A549 (cell line): ENCODE measurements around the gene LSM7.

Experiments
- BHLHE40 ChIP-seq: IDR thresholded peaks from 2 replicates; pipeline ENCODE4 v1.6.1; 2012; ENCODE audit warnings: low read depth, low read length, inconsistent platforms
- JUN ChIP-seq, 2 experiments: fragments of >200 bp; sonication (Bioruptor Twin); formaldehyde crosslinking; IDR thresholded peaks; 2 replicates in 1 of 2; 3 replicates in 1 of 2; pipeline ENCODE4 v1.6.1; 2016 to 2017

DNA sequence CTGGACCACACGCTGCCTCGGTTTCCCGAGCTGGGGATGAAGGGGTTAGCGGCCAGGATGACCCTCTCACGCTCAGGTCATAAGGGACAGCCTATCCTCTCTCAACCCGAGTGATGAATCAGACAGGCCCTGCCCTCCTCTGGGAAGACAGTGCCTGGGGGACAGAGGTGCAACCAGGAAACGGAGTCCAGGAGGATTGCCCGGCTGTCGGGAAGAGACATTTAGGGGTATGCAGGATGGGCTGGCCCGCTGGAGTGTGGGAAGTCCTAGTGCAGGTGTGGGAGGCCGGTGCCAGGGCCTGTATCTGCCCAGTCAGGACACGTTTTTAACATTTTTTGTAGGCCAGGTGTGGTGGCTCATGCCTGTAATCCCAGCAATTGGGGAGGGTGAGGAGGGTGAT lies 8.3 kb downstream of the LSM7 start:
- TF ChIP-seq BHLHE40: no peak
- no peak for TF ChIP-seq JUN (IDR thresholded peaks at IDR 0.05)
